Activated naive CD4-positive, alpha-beta T cell treated with anti-CD3 and anti-CD28 coated beads, Interleukin-2, amount 50 U/mL, for 72 hours (primary cell): ENCODE results near the gene S100Z. TPM values are rescaled to one million over a fixed set of nuclear protein-coding genes. Genes with fewer than 3 reads are reported as not detected.

Source experiments
- ATAC-seq, 2 donors: fragments of 150-1000 bp; cut with Tn5 transposase; 2 replicates each; pipeline ENCODE4 v1.10.0; 2021; ENCODE audit warnings: mild to moderate bottlenecking in 2 of 2, moderate library complexity in 2 of 2
- DNase-seq, 2 donors: peaks; one replicate each; pipeline ENCODE4 v3.0.0; 2021 to 2022; ENCODE audit warnings: low spot score in 2 of 2
- H3K27ac Mint-ChIP-seq, 2 donors: one replicate each; pipeline ENCODE4 v1.8.0; 2022; ENCODE audit warnings: mild to moderate bottlenecking in 2 of 2, mixed read lengths in 2 of 2
- H3K36me3 Mint-ChIP-seq, 2 donors: one replicate each; pipeline ENCODE4 v1.8.0; 2022; ENCODE audit warnings: mixed read lengths in 2 of 2
- H3K9me3 Mint-ChIP-seq, 2 donors: one replicate each; pipeline ENCODE4 v1.8.0; 2022; ENCODE audit warnings: mixed read lengths in 2 of 2
- total RNA-seq, 2 donors: library from RNA; stranded (reverse); gene quantifications; one replicate each; pipeline ENCODE4 v1.2.3, GENCODE V29; 2022

Gene S100Z
- total RNA-seq, 2 donors from 2014 or later = 0.75 to 4.1 TPM

- H3K36me3 Mint-ChIP-seq = no peaks in the 10 kb centered on the region
- no peaks in the 10 kb centered on the region for H3K9me3 Mint-ChIP-seq
- H3K27ac Mint-ChIP-seq = no peak overlapping the region
- ATAC-seq (no peak), DNase-seq (no peak)
Measured at GRCh38 chr5:76956033-76956432, 106.2 kb downstream of the S100Z start.

DNA sequence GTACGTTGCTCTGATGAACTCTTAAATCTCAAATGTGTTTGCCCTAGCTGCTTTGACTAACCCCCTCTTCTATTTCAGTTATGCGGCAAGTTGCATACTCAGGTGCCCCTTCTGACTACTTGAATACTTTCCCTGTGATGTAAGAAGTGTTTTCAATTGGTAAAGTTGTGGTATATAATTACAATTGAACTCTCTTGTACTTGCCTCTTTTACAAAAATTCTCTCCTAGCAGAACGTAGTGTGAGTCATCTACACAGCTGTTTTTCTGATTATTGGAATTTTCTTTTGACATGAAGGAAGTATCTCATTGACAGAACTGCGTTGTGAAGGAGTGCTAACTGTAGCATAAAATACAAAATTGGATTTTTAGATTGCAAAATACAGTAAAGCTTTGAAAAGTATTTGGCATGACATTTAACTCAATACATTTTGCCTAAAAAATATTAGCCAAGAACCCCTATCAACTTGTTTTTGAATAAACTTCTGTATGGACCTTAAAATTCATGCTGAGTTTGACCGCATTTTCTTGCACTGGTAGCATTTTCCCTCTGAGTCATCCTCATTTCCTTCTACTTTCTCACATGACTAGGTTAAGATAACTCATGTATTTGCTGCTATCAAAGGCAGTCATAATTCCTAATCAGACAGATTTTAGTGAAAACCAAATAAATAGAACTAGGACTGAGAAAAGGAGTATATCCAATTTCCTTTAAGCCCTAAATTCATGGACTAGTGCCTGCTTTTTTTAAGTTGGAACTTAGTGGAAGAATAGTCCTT, 109.4 kb downstream of the S100Z start:
- Mint-ChIP-seq H3K36me3 (no peaks in the 10 kb centered on the region), H3K27ac (no peak overlapping the region), H3K9me3 (no peaks in the 10 kb centered on the region)
- ATAC-seq (no peak), DNase-seq (no peak)

GRCh38 chr5:76960004-76960625, 110.3 kb downstream of the S100Z start:
- H3K9me3 Mint-ChIP-seq = no peaks in the 10 kb centered on the region
- H3K36me3 Mint-ChIP-seq = no peaks in the 10 kb centered on the region
- no peak for DNase-seq
- ATAC-seq = peak; percentile 61 to 62
- H3K27ac Mint-ChIP-seq = no peak overlapping the region

DNA sequence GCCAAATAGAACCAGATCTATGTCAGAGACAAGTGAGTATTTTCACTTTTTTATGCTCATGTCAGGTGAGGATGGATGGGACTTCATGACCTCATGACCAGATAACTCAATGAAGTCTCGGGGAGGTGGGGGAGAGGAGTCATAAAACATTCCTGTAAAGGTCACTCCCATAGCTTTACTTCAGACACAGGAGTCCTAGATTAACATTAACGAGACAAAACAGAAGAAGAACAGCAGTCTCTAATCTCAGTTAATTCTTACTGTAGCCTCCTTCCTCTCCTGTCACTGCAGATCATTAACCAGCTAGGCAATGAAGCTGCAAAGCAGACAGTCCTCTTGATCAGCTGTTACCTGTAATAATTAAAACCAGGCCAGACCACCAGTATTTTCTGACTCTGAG, 114.2 kb downstream of the S100Z start:
- no peaks in the 10 kb centered on the region for H3K36me3 Mint-ChIP-seq
- no peaks in the 10 kb centered on the region for H3K9me3 Mint-ChIP-seq
- no peak overlapping the region for H3K27ac Mint-ChIP-seq
- DNase-seq = no peak
- no peak for ATAC-seq

Other genes with a start within 250 kb of the S100Z start
- gene F2RL2, start 226.6 kb upstream of the S100Z start, total RNA-seq = not detected
- gene F2R, start 133.9 kb upstream of the S100Z start, total RNA-seq = 1 to 10 TPM in 1 of 2 donors, under 1 TPM in 1; 0.89 to 5.8 TPM
- gene F2RL1, start 31.0 kb upstream of the S100Z start, total RNA-seq = 1 to 10 TPM in 1 of 2 donors, under 1 TPM in 1; 0.46 to 2.0 TPM
- gene CRHBP, start 103.0 kb downstream of the S100Z start, total RNA-seq = under 1 TPM in 1 of 2 donors, not detected in 1; 0.16 TPM
- 10 to 100 TPM; 19.6 to 25.6 TPM for gene AGGF1, start 180.4 kb downstream of the S100Z start, total RNA-seq
- gene ZBED3, start 237.3 kb downstream of the S100Z start, total RNA-seq = 1 to 10 TPM in 1 of 2 donors, under 1 TPM in 1; 0.20 to 2.0 TPM